Stimulated activated CD4-positive, alpha-beta T cell treated with anti-CD3 and anti-CD28 coated beads, Interleukin-15, amount 100 ng/mL, for 24 hours (primary cell): Measurements from ENCODE around the gene BTN3A1.
"Not testable (repeated sequence)": the region's sequence is repeated elsewhere in the genome, so short reads cannot be mapped to it uniquely, and the experiment has no call there.

Experiments used
- DNase-seq: peaks from one replicate; pipeline ENCODE4 v3.0.0-alpha.2; 2020

Gene BTN3A1

DNA sequence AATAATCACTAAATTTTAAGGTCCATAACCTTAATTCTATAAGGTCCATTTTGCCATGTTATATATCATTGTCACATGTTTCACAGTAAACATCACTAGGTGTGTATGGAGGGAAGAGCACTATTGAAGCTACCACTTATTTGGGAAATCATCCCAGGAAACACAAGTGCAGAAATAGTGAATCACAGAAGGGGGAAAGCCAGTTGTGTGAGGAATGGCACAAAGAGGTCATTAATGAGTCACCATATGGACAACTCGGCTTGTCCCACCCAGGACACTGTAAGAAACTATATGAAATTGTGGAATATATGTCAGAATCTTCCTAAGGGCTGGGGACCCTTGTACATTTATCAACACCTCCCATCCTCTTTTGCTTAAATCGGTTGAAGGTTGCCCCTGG lies 13.7 kb downstream of the BTN3A1 start:
- no peak for DNase-seq

DNA sequence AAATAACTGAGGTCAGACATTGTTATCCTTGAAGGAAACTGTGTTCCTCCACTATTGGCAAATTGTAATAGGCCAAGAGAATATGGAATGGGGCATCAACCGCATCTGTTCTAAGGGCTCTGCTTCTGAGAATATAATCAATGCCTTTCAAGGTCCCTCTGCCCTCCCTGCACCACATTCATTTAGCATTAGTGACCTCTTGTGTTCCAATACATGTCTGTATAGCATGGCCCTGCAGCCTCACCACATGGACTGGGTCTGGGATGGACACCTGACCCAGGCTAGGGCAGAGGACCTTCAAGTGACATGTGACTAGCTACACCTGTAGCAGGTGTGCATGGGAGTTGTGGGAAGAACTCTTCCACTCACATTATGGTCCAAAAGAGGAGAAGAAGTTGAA lies 14.2 kb downstream of the BTN3A1 start:
- no peak for DNase-seq

DNA sequence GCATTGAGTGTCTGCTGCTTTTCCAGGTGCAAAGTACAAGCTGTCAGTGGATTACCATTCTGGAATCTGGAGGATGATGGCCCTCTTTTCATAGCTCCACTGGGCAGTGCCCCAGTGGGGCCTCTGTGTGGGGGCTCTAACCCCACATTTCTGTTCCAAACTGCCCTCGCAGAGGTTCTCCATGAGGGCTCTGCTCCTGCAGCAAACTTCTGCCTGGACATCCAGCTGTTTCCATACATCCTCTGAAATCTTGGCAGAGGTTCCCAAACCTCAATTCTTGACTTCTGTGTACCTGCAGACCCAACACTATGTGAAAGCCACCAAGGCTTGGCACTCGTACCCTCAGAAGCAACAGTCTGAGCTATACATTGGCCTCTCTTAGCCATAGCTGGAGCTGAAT lies 16.0 kb downstream of the BTN3A1 start:
- not testable (repeated sequence) for DNase-seq

DNA sequence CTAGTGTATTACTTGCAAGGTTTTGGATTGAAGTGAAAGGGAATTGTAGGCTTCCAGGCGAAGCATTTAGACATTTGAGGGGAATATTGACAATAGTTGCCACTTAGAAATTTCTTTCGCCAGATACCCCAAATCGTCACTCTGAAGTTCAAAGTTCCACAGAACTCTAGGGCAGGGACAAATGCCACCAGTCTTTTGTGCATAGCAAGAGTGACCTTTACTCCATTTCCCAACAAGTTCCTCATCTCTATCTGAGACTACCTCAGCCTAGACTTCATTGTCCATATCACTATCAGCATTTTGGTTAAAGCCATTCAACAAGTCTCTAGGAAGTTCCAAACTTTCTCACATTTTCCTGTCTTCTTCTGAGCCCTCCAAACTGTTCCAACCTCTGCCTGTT lies 16.7 kb downstream of the BTN3A1 start:
- not testable (repeated sequence) for DNase-seq

DNA sequence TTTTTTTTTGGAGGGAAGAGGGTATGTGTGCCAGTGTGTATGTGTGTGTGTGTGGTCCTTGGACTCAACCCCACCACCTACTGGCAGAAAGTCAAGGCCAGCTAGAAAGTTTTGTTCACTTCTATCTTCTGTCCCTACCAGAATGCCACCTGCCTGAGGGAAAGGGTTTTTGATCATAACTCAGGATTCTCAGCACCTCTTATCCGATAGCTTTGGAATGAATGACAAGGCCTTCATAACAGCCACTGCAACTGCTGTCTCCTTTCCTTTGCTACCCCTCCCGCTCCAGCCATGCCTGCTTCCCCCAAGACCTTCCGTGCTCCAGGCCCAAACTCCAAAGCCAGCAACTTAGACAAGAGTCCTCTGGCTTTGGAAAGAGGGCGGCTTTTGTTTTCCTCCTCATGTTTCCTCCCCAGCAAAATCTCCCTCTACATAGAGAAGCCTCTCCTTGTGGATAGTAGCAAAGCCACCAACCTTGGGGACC lies 18.7 kb downstream of the BTN3A1 start:
- DNase-seq = peak; percentile 38

DNA sequence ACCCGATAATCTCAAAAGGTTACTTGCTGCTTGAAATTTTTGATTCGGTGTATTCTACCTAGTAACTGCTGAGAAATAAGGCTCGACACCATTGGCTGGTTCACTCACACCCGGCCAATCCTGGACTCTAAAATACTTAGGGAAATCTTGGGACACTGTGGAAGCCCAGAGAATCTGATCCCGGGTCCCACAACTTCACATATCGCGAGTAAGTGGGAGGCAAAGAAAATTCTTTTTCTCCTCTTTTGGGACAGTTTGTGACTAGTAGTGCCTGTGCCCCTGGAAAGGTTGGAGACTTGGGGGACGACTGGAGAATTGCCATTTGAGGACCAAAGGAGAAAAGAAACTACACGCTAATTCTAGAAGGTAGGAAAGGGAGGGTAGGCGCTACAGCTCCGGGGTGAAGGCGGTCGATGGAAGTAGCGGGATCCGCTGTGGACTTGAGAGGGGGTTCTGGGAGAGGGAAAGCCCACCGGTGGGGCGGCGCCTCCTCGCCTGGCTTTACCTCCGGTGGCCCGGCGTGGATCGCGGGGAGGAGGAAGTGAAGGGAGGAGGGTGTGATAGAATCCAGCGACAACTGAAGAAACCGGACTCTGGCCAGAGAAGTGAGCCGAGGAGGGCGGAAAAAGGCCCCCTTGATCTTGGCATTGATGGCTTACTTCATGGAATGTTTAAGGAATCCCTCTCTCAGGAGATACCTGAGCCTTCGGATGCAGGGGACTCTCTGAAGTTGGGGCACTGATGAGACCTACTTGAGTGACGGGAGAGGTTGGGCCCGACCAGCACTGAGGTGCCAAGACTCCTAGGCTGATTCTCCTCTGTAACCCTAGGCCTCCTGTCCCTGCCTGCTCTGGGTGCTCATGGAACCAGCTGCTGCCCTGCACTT lies 19.4 kb downstream of the BTN3A1 start:
- DNase-seq = peak; percentile 56

DNA sequence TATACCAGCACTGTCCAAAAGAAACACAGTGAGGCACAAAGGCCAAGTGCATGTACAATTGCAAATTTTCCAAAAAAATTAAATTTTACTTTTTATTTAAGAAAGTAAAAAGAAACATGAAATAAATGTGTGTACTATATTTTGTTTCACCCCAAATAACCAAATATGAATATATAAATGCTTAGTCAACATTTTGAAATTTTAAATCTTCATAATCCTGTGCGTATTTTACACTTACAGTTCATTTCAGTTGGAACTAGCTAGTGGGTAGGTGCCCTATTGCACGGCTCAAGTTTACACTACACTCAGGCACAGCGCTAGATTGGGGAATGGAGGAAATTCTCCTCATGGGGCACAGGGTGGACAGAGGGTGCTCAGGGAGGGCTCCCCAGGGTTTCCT lies 20.3 kb downstream of the BTN3A1 start:
- DNase-seq = no peak

DNA sequence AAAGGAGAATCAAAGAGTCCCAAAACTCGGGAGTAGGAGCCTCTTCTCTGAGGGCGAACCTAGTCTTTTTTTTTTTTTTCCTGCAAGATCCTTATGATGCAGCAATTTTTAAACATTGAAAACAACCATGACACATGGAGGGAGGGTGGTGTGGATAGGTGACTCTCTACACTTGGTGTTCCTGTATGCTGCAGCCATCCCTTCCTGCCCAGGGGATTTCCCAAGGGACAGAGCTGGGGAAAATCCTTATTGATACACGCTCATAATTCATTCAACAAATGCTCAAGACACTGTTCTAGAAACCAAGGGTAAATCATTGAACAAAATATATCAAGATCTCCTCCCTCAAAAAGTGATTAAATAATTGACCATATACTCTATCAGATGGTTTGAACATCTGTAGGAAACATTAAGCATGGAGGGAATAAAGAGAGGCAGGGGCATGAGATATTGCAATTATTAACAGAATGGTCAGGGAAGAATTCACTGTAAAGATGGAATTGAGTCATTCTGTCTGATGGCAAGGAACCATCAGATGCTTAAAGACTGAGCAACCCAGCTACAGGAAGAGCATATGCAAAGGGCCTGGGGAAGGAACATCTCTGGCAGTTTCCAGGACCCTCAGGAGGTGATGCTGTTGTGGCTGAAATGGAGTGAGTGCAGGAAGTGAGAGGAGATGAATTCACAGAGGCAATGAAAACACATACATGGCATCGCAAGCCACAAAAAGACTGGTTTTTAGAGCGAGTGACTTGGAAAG lies 24.8 kb downstream of the BTN3A1 start:
- DNase-seq = no peak

DNA sequence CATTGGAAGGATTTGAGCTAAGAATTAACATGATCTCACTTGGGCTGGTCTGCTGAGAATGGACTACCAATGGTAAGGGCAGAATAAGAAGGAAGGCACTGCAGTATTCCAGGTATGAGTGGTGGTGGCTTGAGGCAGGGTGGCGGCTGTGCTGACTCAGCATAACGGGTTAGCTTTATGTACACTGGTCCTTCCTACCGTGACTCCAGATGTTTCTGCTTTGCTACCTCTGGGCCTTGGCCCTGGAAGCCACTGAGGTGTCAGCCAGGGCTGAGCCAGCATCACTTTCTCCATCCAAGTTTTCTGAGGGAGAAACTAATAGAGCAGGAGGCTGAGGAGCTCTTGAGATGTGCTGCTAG lies 25.4 kb downstream of the BTN3A1 start:
- no peak for DNase-seq

DNA sequence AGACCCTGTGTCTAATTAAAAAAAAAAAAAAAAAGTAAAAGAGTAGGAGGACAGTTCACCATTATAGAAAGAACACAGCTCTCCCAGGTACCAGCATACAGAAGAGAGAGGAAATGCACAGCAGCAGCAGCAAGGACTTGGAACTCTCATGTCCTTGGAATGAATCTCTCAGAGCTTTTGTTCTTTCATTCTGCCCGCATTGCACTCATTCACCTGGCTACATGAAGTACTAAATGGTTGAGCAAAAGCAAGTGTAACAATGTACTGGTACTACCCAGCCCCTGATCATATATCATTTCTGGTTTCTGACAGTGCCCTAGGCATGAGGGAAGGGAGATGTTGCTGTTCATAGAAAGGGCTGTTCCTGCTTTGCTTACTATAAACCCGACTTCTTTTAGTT lies 26.1 kb downstream of the BTN3A1 start:
- no peak for DNase-seq

DNA sequence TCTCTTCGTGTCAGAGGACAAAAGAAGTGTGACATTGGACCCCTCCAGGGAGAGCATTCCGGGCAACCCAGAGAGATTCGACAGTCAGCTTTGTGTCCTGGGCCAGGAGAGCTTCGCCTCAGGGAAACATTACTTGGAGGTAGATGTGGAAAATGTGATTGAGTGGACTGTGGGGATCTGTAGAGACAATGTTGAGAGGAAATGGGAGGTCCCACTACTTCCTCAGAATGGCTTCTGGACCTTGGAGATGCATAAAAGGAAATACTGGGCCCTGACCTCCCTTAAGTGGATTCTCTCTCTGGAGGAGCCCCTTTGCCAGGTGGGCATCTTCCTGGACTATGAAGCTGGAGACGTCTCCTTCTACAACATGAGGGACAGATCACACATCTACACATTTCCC lies 28.7 kb downstream of the BTN3A1 start:
- no peak for DNase-seq

DNA sequence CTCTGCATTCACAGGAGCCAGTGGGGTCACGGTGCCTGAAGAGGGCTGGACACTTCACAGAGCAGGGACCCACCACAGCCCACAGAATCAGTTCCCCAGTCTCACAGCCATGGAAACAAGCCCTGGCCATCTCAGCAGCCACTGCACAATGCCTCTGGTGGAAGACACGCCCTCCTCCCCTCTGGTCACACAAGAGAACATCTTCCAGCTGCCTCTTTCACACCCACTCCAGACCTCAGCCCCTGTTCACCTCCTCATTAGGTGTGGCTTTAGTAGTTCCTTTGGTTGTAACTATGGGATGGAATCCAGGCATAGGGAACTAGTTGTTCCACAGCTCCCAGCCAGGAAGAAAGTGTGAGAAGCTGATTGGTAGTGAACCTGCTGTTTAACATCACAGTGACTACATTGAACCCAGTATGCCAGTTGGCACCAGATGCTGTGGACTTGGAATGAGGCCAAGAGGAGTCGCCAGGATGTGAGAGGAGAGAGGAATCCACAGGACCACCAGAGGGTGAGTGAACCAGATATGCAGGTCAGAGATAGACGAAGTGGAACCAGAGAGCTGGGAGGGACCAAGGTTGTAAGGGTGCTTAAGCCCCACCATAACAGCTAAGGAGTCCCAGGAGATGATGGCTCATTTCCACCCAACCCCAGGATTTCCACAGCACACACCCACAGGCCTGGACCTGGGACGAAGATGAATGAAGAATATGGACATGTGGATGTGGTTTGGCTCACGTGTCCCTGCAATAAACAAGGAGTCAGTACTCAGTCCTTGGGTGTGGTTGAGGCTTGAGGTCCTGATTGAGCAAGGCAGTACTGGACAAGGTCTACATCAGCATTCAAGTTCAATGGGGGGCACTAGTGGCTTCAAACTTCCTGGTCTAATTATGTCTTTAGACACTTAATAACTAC lies 29.4 kb downstream of the BTN3A1 start:
- DNase-seq = no peak

DNA sequence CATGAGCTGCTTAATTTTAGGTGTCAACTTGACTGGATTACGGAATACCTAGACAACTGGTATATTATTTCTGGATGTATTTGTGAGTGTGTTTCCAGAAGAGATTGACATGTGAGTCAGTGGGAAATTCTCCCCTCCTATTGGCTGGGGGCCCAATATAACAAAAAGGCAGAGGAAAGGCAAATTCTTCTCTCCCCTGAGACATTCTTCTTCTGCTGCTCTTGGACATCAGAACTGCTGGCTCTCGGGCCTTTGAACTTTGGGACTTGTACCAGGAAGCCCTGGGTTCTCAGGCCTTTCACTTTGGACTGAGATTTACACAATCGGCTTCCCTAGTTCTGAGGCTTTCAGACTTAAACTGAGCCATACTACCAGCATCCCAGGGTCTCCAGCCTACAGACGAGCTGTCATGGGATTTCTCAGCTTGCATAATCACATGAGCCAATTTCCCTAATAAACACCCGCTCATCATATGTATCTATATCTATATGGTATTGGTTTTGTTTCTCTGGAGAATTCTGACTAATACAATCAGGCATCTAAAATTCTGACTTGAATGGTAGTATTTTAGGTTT lies 30.6 kb downstream of the BTN3A1 start:
- no peak for DNase-seq

DNA sequence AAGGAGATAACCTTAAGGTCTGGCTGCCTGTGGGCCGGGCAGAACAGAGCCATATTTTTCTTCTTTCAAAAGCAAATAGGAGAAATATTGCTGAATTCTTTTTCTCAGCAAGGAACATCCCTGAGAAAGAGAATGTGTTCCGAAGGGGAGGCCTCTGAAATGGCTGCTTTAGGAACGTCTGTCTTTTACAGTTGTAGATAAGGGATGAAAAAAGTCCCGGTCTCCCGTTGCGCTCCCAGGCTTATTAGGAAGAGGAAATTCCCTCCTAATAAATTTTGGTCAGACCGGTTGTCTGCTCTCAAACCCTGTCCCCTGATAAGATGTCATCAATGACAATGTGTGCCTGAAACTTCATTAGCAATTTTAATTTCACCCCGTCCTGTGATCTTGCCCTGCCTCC lies 31.6 kb downstream of the BTN3A1 start:
- not testable (repeated sequence) for DNase-seq

DNA sequence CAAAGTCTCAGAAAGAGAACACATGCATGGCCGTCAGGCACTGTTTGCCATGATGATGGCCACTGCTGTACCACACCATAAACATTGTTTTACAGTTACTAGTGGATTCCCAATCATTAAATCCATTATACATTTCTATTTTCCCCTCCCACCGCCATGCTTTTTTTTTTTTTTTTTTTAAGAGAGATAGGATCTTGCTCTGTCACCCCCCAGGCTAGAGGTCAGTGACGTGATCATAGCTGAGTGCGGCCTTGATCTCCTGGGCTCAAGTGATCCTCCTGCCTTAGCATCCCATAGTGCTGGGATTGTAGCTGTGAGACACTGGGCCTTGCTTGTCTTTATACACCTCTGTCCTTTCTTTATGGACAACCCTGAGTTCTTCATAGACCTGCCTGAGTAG lies 33.9 kb downstream of the BTN3A1 start:
- no peak for DNase-seq

DNA sequence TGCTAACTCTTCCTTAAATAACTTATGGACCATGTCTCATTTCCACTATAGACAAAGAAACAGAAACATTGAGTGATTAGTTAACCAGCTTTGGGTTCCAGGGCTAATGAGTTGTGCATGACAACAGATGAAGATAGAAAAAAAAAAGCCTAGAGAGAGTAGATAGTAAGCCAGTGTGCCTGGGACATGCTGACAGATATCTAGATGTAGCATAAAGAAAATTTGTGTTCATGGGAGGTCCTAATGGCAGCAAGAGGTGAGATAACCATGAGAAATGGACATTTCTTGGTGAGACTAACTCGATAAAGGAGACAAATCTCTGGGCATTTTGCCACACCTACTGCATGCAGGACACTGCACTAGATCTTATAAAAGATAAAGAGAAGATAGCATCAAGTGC lies 35.5 kb downstream of the BTN3A1 start:
- no peak for DNase-seq

DNA sequence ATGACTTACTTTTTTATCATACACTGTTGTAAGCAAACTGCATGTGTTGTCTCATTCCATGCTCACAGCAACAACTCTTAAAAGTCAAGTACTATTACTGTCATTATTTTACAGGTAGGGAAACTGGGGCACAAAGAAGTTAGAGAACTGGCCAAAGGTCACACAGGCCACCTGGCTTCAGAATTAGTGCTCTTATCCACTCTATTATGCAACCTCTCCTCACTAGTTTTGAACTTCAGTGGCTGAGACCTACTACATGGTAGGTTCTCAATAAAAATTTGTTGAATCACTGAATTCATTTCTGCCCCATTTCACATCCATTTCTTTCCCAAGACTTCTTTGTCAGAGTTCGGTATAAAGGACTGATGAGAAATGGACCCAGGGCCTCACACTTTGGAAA lies 35.9 kb downstream of the BTN3A1 start:
- no peak for DNase-seq

DNA sequence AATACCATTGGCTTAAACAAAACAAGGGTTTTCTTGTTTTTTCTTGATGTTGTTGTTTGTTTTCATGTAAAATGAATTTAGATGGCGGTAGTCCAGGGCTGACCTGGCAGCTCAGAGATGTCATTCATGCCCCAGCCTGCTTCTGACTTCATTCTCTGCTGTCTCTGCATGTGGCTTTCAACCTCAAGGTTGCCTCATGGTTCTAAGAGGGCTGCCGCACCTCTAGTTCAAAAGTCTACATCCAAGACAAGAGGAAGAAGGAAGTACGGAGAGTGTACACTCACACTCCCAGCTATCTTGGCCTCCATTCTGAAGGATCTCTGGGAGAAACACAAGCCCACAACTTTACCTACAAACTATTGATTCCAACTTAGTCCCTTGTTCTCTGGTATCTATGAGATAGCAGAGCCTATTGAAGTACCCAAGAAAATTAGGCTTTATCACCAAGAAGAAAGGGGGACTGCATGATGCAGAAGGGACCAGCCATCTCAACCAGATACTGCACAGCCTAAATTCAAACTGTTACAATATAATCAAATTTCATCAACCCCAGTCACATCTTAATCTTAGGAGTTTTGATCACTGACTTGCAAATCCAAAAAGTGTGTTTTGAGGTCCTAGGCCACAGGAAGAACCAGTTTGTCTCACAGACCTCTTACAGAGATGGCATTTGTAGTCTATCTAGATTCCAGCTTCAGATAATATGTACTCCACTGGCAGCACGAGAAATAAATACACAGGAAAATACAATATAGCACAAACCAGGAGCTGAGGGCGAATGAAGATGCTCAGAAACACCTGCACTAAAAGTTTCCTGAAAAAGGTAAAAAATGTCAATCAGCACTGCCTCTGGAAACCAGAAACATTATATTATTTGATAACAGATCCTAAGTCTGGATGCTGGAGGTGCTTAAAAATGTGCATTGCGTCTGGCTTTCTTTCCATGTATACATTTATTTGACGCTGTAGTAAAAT lies 37.4 kb downstream of the BTN3A1 start:
- no peak for DNase-seq

DNA sequence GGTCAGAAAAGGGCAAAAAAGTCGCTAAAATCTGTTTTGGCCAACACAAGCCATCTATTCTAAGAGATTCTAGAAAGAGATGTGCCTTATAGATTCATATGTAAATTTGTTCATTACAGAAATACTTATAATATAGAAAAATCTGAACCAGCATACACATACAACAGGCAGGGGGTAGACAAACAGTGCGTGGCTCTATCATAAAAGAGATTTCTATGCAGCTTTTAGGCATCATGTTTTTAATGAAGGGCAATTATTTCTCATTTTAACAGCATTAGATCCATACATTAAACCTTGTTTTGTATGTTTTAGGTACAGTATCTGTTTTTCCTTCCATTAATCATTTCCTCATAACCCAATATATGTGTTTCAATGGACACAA lies 38.9 kb downstream of the BTN3A1 start:
- no peak for DNase-seq

DNA sequence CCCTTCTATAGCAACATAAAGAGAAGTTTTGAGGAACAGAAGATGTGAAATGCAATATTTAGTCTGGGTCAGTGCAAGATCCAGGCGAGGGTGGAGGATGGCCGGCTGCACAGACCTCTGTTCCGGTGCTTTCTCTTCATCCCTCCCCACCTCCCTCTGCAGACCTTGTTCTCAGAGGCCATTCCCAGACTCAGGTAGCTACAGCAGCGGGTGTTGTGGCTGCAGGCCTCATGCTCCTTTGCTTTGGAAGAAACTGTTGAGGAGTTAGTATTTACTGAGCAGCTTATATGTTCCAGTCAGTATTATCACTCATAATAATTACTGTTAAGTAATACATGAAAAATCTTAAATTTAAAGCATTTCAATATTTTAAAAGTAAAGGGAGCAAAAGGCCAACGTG lies 39.9 kb downstream of the BTN3A1 start:
- DNase-seq = no peak

DNA sequence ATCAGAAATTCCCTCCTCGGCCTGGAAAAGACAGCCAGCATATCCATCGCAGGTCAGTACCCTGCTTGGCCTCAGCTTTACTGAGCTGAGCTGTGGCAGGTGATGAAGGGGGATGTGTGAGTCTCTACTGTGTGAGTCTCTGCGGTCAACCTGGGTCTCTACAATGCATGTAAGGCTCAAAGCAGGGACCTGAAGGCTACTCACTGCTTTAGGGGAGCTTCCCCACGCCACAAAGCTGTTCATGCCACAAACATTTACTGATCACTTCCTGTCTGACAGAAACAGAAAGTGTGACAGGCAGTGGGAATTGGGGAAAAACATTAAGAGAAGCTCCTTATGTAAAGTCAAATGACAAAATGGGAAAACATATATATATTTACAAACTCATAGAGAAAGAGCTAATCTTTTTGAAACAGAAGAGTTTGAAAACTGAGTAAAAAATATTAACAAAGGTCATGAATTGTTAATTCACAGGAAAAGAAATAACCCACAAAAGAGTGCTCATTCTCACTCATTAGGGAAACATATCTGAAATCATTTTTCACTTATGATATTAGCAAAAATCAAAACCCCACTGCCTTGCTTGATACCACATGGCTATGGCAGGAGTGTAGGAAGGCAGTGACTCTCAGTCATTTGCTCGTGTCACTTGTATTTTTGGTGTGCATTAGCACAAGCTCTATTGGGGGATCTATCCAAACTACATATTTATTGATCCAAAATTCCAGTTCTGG lies 44.0 kb downstream of the BTN3A1 start:
- peak; percentile 59 for DNase-seq
